Measurements from ENCODE around the gene TIMM22. TPM values are rescaled to one million over a fixed set of nuclear protein-coding genes. Genes with fewer than 3 reads are reported as not detected.
"Not testable (repeated sequence)": the region's sequence is repeated elsewhere in the genome, so short reads cannot be mapped to it uniquely, and the experiment has no call there.

TIMM22 gene
- total RNA-seq, 1 experiment from 2014 or later, result 17.7 TPM

DNA sequence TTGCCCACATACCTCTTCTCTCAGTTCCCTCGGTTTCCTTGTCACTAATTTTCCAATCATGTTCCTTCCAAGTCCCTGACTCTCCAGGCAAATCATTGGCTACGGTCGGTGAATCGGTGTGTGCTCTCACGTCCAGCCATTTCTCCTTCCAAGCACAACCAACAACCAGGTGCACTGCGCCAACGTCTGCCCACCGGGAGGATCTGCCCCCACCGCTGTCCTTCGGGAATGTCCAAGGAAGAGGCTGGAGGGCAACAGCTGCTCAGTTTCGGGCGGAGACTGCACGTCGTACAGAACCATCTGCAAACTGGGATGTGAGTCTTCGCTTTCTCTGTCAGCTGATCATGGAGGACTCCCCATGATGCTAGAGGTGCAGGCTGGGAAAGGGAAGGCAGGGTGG is 9.0 kb upstream of the TIMM22 start:
- H3K79me2 ChIP-seq (ENCODE audit: low read length), result no peaks in the 10 kb centered on the region
- H3K4me2 ChIP-seq (ENCODE audit: low read length), result no peak overlapping the region
- no peaks in the 10 kb centered on the region for H3K9me3 ChIP-seq (ENCODE audit: low read length)
- H3K27me3 ChIP-seq (ENCODE audit: low read length), result no peaks in the 10 kb centered on the region
- no peaks in the 10 kb centered on the region for H4K20me1 ChIP-seq (ENCODE audit: low read length)
- no peaks in the 10 kb centered on the region for H3K36me3 ChIP-seq (ENCODE audit: low read depth, low read length)
- POLR2A ChIA-PET (ENCODE audit: unreplicated experiment), result no interaction called here
- BruUV-seq (replicated peaks), result no TSS peak
- ATAC-seq (no peak), DNase-seq (no peak)
- CTCF ChIA-PET, result no interaction called here
- H3K9ac ChIP-seq (ENCODE audit: low read length), result no peak overlapping the region
- H2AFZ ChIP-seq (ENCODE audit: low read length), result no peak overlapping the region
- no peaks in the 10 kb centered on the region for H3F3A ChIP-seq (ENCODE audit: low read length, unreplicated experiment)
- TF ChIP-seq EZH2 (IDR thresholded peaks at IDR 0.05; ENCODE audit: low read length, unreplicated experiment) (no peak), EZH2phosphoT487 (IDR thresholded peaks at IDR 0.05; ENCODE audit: borderline replicate concordance, low read length) (no peak)
- TF ChIP-seq, protein P1, sequence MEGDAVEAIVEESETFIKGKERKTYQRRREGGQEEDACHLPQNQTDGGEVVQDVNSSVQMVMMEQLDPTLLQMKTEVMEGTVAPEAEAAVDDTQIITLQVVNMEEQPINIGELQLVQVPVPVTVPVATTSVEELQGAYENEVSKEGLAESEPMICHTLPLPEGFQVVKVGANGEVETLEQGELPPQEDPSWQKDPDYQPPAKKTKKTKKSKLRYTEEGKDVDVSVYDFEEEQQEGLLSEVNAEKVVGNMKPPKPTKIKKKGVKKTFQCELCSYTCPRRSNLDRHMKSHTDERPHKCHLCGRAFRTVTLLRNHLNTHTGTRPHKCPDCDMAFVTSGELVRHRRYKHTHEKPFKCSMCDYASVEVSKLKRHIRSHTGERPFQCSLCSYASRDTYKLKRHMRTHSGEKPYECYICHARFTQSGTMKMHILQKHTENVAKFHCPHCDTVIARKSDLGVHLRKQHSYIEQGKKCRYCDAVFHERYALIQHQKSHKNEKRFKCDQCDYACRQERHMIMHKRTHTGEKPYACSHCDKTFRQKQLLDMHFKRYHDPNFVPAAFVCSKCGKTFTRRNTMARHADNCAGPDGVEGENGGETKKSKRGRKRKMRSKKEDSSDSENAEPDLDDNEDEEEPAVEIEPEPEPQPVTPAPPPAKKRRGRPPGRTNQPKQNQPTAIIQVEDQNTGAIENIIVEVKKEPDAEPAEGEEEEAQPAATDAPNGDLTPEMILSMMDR (conservative IDR thresholded peaks at IDR 0.05; ENCODE audit: low read depth, low read length), result no peak
- intact Hi-C loops (cut with micrococcal nuclease), result no loop called here
- H3K4me3 ChIP-seq (ENCODE audit: low read length), result no peak overlapping the region
- no peaks in the 10 kb centered on the region for H3K4me1 ChIP-seq (ENCODE audit: insufficient read depth, low read length)
- no peak overlapping the region for H3K27ac ChIP-seq (ENCODE audit: low read length)
- no peaks in the 10 kb centered on the region for H3K9me2 ChIP-seq (replicated peaks; ENCODE audit: low read length)

DNA sequence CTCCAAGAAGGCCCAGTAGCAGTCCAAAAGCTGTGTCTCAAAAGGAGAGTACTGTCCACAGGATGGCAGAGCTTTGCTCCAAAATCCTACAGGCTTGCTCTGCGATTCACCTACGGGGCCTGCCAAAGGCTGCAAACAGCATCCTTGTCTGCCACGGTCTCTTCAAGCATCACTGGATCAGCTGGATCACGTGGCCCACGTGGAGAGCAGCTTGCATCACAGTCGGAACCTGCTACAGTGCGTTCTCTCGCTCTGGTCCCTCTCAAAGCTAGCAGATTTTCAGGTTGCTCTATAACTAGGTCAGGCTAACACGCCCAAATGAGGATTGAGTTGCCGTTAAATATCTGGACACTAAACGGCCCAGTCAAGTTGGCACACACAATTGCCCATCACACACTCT is 8.4 kb upstream of the TIMM22 start:
- no peak overlapping the region for H2AFZ ChIP-seq (ENCODE audit: low read length)
- H4K20me1 ChIP-seq (ENCODE audit: low read length), result no peaks in the 10 kb centered on the region
- H3K27me3 ChIP-seq (ENCODE audit: low read length), result no peaks in the 10 kb centered on the region
- H3K4me1 ChIP-seq (ENCODE audit: insufficient read depth, low read length), result no peaks in the 10 kb centered on the region
- H3F3A ChIP-seq (ENCODE audit: low read length, unreplicated experiment), result no peaks in the 10 kb centered on the region
- intact Hi-C loops (cut with micrococcal nuclease), result no loop called here
- no peak overlapping the region for H3K9ac ChIP-seq (ENCODE audit: low read length)
- H3K4me3 ChIP-seq (ENCODE audit: low read length), result no peak overlapping the region
- POLR2A ChIA-PET (ENCODE audit: unreplicated experiment), result no interaction called here
- no TSS peak for BruUV-seq (replicated peaks)
- no peak overlapping the region for H3K27ac ChIP-seq (ENCODE audit: low read length)
- TF ChIP-seq EZH2phosphoT487 (IDR thresholded peaks at IDR 0.05; ENCODE audit: borderline replicate concordance, low read length), result no peak
- TF ChIP-seq, protein P1 (conservative IDR thresholded peaks at IDR 0.05; ENCODE audit: low read depth, low read length), result no peak
- DNase-seq, result no peak
- ATAC-seq, result no peak
- H3K9me3 ChIP-seq (ENCODE audit: low read length), result no peaks in the 10 kb centered on the region
- H3K9me2 ChIP-seq (replicated peaks; ENCODE audit: low read length), result no peaks in the 10 kb centered on the region
- H3K36me3 ChIP-seq (ENCODE audit: low read depth, low read length), result no peaks in the 10 kb centered on the region
- CTCF ChIA-PET, result no interaction called here
- no peak overlapping the region for H3K4me2 ChIP-seq (ENCODE audit: low read length)
- no peaks in the 10 kb centered on the region for H3K79me2 ChIP-seq (ENCODE audit: low read length)

DNA sequence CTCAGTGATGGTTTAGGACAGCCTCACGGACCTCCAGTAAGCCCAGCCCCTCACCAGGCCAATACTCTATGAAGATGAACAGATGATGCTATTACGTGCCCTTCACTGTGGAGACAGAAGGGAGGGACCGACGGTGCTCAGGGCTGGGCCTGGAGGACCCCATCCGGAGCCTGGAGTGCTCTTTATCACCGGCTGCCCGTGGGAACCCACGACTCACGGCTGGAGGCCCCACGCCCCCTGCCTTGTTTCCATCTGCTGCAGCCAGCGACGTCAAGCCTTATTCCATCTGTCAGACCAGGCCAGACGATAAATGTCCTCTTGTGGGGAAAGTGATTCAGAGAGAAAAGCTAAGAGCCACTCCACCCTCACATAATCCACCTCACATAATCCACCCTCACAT is 4.0 kb upstream of the TIMM22 start:
- Histone ChIP-seq H4K20me1 (ENCODE audit: low read length) (no peaks in the 10 kb centered on the region), H3K4me3 (ENCODE audit: low read length) (no peak overlapping the region), H3K9me2 (replicated peaks; ENCODE audit: low read length) (no peaks in the 10 kb centered on the region), H3K27me3 (ENCODE audit: low read length) (no peaks in the 10 kb centered on the region), H2AFZ (ENCODE audit: low read length) (no peak overlapping the region), H3K36me3 (ENCODE audit: low read depth, low read length) (no peaks in the 10 kb centered on the region), H3K4me2 (ENCODE audit: low read length) (no peak overlapping the region), H3K27ac (ENCODE audit: low read length) (no peak overlapping the region), H3K9me3 (ENCODE audit: low read length) (no peaks in the 10 kb centered on the region), H3F3A (ENCODE audit: low read length, unreplicated experiment) (no peaks in the 10 kb centered on the region), H3K9ac (ENCODE audit: low read length) (no peak overlapping the region), H3K4me1 (ENCODE audit: insufficient read depth, low read length) (peaks cover 2% of the 10 kb centered on the region), H3K79me2 (ENCODE audit: low read length) (peaks cover 10% of the 10 kb centered on the region)
- POLR2A ChIA-PET (ENCODE audit: unreplicated experiment), result no interaction called here
- intact Hi-C loops (cut with micrococcal nuclease), result no loop called here
- BruUV-seq (replicated peaks), result no TSS peak
- TF ChIP-seq EZH2 (IDR thresholded peaks at IDR 0.05; ENCODE audit: low read length, unreplicated experiment), result no peak
- TF ChIP-seq, protein P1 (conservative IDR thresholded peaks at IDR 0.05; ENCODE audit: low read depth, low read length), result no peak
- TF ChIP-seq EZH2phosphoT487 (IDR thresholded peaks at IDR 0.05; ENCODE audit: borderline replicate concordance, low read length), result no peak
- ATAC-seq (no peak), DNase-seq (no peak)
- CTCF ChIA-PET, result no interaction called here

DNA sequence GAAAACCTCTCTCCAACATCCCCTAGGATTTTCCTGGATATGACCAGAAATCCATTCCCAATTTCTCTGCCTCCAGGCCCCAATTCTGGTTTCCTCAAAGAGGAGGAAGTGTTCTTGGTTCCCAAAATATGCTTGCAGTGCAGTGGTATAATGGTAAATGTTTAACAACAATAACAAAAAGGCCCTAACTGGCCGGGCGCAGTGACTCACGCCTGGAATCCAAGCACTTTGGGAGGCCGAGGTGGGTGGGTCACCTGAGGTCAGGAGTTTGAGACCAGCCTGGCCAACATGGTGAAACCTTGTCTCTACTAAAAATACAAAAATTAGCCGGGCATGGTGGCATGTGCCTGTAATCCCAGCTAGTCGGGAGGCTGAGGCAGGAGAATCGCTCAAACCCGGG is 1.6 kb upstream of the TIMM22 start:
- POLR2A ChIA-PET (ENCODE audit: unreplicated experiment); H3K9me2 ChIP-seq (replicated peaks; ENCODE audit: low read length); H3K36me3 ChIP-seq (ENCODE audit: low read depth, low read length); H4K20me1 ChIP-seq (ENCODE audit: low read length); H3K27ac ChIP-seq (ENCODE audit: low read length); BruUV-seq (replicated peaks); H2AFZ ChIP-seq (ENCODE audit: low read length); H3K9ac ChIP-seq (ENCODE audit: low read length); H3K27me3 ChIP-seq (ENCODE audit: low read length); ATAC-seq; H3F3A ChIP-seq (ENCODE audit: low read length, unreplicated experiment); DNase-seq; intact Hi-C loops (cut with micrococcal nuclease); H3K9me3 ChIP-seq (ENCODE audit: low read length); CTCF ChIA-PET; H3K4me2 ChIP-seq (ENCODE audit: low read length); H3K4me3 ChIP-seq (ENCODE audit: low read length): not testable (repeated sequence)
- Histone ChIP-seq H3K79me2 (ENCODE audit: low read length) (peaks cover 25% of the 10 kb centered on the region), H3K4me1 (ENCODE audit: insufficient read depth, low read length) (peaks cover 12% of the 10 kb centered on the region)
